NCI-H2029 treated with DMSO at 0.1 percent for 48 hours (cell line): Measurements from ENCODE around the gene PDLIM3.
"Not testable (repeated sequence)": the region's sequence is repeated elsewhere in the genome, so short reads cannot be mapped to it uniquely, and the experiment has no call there.

ENCODE experiments used
- DNase-seq: peaks from one replicate; lab custom pipeline; 2025; lab: John Stamatoyannopoulos, UW

PDLIM3 gene

GRCh38 chr4:185520119-185520518 is 15.2 kb downstream of the PDLIM3 start:
- no peak for DNase-seq

GRCh38 chr4:185518494-185518893 is 16.8 kb downstream of the PDLIM3 start:
- no peak for DNase-seq

GRCh38 chr4:185518069-185518468 is 17.2 kb downstream of the PDLIM3 start:
- DNase-seq: no peak

GRCh38 chr4:185515248-185515647 is 20.1 kb downstream of the PDLIM3 start:
- no peak for DNase-seq

- no peak for DNase-seq
These were observed 21.1 kb downstream of the PDLIM3 start for GRCh38 chr4:185514182-185514697.

DNA sequence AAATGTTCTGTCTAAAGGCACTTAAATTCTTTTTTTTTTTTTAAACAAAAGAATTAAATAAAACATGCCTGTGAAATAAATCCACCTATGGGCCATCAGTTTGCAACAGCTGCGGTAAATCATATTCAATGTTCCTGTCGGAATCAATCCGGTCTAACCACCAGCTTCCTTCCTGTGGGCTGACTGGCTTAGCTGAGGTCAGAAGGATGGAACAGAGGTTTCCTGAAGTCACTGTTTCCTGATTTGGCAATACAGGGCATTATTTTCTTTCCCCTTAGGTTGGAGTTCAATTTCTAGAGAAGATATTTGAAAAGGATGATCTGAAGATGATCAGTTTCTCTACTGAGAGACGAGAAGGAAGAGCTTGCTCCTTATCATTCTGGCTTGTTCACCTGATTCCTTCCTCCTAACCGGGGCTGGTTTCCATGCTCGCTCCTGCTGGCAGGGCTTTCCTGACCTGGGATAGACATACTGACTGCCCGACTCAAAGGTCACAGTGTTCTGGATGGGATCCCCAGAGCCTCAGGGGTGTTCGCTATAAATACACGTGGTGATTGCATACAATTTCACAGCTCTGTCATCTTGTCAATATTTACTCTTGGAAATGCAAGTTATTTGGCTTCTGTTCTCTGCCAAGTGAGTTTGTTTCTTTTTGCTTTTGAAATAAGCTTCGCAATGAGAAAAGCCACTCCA is 21.7 kb downstream of the PDLIM3 start:
- DNase-seq: no peak

- no peak for DNase-seq
These were observed 22.8 kb downstream of the PDLIM3 start for GRCh38 chr4:185512516-185512915.

DNA sequence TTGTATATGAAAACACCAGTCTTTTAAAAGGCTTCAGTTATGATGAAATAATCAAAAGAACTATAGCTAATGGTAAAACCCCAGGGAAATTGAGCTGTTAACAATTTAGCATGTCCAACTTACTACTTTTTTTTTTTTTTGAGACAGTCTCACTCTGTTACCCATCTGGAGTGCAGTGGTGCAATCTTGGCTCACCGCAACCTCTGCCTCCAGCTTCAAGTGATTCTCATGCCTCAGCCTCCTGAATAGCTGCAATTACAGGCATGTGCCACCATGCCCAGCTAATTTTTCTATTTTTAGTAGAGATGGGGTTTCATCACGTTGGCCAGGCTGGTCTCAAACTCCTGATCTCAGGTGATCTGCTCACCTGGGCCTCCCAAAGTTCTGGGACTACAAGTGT is 24.1 kb downstream of the PDLIM3 start:
- DNase-seq: not testable (repeated sequence)

GRCh38 chr4:185510806-185511205 is 24.5 kb downstream of the PDLIM3 start:
- DNase-seq: no peak

- peak; percentile 23 for DNase-seq
These were observed 27.1 kb downstream of the PDLIM3 start for GRCh38 chr4:185508181-185508580.

DNA sequence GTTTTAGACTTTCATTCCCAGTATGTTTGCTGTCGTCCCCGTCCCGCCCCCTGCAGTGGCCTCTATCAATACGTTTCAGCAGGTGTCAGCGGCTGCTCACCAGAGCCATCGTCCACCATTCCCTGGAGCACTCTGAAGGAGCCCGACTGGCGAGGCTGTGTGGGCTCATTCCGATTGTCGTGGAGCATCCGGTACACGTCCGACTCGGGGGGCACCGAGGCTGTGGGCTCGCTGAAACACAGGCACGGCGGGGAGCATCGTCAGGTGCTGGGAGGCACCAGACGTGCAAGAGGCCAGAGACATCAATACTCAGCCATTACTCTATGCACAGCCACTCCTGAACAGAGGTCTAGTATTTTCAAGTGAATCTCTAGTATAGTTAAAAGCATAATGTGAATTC is 28.9 kb downstream of the PDLIM3 start:
- no peak for DNase-seq

GRCh38 chr4:185504098-185505047 is 30.9 kb downstream of the PDLIM3 start:
- DNase-seq: no peak

DNA sequence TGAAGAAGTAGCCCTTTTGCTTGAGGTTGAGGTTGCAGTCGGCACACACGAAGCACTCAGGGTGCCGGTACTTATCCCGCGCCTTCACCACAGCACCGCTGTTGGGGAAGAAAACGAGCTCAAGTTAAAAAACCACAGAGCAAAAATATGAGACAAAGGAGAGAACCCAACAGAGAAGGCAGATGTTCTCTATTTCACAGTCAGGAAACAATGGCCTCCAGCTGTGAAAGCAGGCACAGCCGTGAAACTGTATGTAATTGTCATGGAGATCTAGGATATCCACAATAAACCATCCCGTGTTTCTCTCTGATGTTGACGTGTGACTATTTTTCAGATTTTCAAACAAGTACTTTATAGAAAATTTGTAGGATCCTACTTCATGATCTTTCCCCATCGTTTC is 32.9 kb downstream of the PDLIM3 start:
- no peak for DNase-seq

DNA sequence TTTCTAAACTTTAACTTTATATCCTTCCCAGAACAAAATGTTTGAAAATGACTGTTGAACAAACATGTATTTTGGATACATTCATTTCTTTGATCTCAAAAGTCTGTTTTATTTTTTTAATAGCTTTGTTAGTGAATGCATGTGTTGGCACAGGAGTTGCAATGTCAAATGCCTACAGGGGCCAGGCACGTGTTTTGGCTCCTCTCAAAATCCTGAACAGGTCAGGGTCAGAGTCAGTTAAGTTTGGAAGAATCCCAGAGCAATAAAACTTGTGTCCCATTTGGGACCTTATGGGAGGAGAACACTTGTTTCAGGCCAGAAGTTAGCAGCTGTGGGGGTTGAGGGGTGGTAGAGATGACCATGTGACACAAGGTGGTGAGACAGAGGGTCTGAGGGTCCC is 34.7 kb downstream of the PDLIM3 start:
- no peak for DNase-seq

DNA sequence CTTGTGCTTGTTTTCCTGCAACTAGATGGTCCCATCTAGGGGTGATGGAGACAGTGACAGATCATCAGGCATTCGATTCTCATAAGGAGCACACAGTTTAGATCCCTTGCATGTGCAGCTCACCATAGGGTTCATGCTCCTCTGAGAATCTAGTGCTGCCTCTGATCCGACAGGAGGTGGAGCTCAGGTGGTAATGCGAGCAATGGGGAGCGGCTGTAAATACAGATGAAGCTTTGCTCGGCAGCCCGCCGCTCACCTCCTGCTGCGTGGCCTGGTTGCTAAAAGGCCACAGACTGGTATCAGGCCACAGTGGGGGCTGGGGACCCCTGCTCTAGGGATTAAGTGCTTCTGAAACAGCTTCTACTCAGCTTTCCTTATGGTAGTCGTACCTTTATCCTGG is 35.3 kb downstream of the PDLIM3 start:
- no peak for DNase-seq

- no peak for DNase-seq
These were observed 46.7 kb downstream of the PDLIM3 start for GRCh38 chr4:185488650-185489049.

- no peak for DNase-seq
These were observed 53.9 kb downstream of the PDLIM3 start for GRCh38 chr4:185481401-185481800.

DNA sequence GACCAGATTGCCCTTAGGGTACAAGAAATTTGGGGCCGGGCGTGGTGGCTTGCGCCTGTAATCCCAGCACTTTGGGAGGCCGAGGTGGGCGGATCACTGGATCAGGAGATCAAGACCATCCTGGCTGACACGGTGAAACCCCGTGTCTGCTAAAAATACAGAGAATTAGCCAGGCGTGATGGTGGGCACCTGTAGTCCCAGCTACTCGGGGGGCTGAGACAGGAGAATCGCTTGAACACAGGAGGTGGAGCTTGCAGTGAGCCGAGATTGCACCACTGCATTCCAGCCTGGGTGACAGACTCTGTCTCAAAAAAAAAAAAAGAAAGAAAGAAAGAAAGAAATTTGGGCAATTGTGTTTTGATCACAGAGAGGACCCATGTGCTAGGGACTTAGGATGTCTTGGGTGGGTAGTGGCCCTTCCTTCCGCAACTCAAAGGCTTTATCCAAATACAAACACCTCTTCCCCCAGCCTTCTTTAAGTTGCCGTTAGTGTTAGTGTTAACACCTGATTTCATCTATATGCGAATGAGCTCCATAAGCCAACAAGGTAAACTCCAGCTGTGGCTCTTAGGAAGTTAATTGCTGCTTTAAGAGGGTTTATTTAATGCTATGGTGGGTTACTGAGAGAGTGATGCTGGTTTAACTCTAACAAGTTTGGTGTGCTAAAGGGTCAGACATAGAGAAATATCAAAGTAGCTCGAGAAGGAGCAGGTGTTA is 55.1 kb downstream of the PDLIM3 start:
- DNase-seq: no peak

GRCh38 chr4:185479507-185479971 is 55.8 kb downstream of the PDLIM3 start:
- DNase-seq: no peak

DNA sequence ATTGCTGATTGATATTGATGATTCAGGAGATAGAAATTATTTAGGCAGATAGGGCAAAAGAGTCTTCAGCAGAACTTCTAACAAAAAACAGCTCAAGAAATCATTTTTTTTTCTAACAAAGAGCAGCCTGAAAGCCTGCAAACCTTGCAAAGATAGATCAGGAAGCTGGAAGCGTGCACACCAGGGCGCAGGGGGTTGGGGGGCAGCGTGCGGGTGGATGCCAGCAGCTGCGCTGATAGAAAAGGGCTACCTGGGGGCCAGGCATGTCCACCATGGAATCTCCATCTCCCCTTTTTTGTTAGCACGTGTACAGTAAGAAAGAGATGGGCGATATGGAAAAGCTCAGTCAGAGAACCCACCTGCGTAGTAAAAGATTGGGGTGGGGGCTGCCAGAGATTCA is 62.1 kb downstream of the PDLIM3 start:
- DNase-seq: no peak

DNA sequence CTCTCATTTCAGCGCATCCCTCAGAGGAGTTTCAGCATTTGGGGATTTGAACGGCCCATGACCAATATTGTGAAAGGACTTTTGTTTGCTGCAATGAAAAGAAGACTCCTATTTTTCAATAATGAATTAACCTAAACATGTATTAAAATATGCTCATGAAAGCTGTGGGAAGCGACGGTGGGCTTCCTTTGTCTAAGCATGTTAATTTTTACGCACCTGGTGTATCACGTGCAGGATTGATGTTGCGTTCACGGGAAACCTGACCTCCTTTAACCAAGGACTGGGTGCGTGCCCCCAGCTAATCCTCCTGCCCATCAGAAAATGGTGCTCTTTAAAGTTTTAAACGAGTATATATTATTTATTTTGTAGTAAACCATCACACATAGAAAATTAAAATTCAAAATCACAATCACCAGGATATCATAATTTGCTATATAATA is 63.2 kb downstream of the PDLIM3 start:
- no peak for DNase-seq
